Endothelial cell of umbilical vein (primary cell): ENCODE data around the gene ARID1B. TPM values are rescaled to one million over a fixed set of nuclear protein-coding genes. Genes with fewer than 3 reads are reported as not detected.

Source experiments
- BruUV-seq: library from RNA; stranded (reverse); fragments of 400-500 nt; replicated peaks from 2 replicates; lab custom pipeline; 2021; lab: Mats Ljungman, UMichigan
- CTCF ChIA-PET: fragments of 300-600, 350-600 bp; sonication (Branson Sonifier 250); formaldehyde crosslinking; loops from one replicate; lab custom pipeline; 2021; ENCODE audit warnings: antibody characterized with exemption, inconsistent platforms; lab: Charles Lee
- POLR2A ChIA-PET: fragments of 300-600, 350-600 bp; sonication (Branson Sonifier 250); formaldehyde crosslinking; loops from one replicate; lab custom pipeline; 2021; ENCODE audit warnings: antibody characterized with exemption, inconsistent platforms; lab: Charles Lee
- DNase-seq: peaks from one replicate; pipeline ENCODE4 v3.0.0-alpha.2; 2011; ENCODE audit warnings: low read depth, low spot score
- FAIRE-seq: peaks from 2 replicates; lab custom pipeline; 2011; peaks lifted over from hg19 to GRCh38; lab: Jason Lieb, UNC
- H2AFZ ChIP-seq: 2 replicates; pipeline ENCODE4 v1.6.0; 2012; ENCODE audit warnings: low read depth, low read length, control low read depth, inconsistent platforms
- H3K27ac ChIP-seq: 2 replicates; pipeline ENCODE4 v1.5.1; 2011; ENCODE audit warnings: low read depth, mild to moderate bottlenecking, control low read depth, low read length, moderate library complexity; ENCODE audit not compliant: insufficient read depth
- H3K27me3 ChIP-seq, 2 experiments: 2 replicates each; pipeline versions ENCODE4 v1.6.0 to v1.6.1; 2011; ENCODE audit warnings: low read length in 2 of 2, mixed read lengths in 1 of 2; ENCODE audit not compliant: control insufficient read depth in 2 of 2, insufficient read depth in 2 of 2
- H3K36me3 ChIP-seq, 2 experiments: 2 replicates in 1 of 2; 3 replicates in 1 of 2; pipeline ENCODE4 v1.5.1; 2011; ENCODE audit warnings: low read length in 2 of 2, mild to moderate bottlenecking in 1 of 2, moderate library complexity in 1 of 2; ENCODE audit not compliant: control insufficient read depth in 2 of 2, insufficient read depth in 2 of 2; ENCODE audit errors: extremely low read depth in 1 of 2
- H3K4me1 ChIP-seq: 3 replicates; pipeline ENCODE4 v1.5.1; 2011; ENCODE audit warnings: mild to moderate bottlenecking, low read length; ENCODE audit not compliant: control insufficient read depth, insufficient read depth; ENCODE audit errors: extremely low read depth
- H3K4me2 ChIP-seq: 2 replicates; pipeline ENCODE4 v1.6.1; 2011; ENCODE audit warnings: low read length, control low read depth, mixed read lengths; ENCODE audit not compliant: insufficient read depth
- H3K4me3 ChIP-seq, 3 experiments: fragments of 200-600 bp in 1 of 3; sonication (generic), shearing (Covaris generic) in 1 of 3; replicated peaks in 1 of 3; 2 replicates each; pipeline ENCODE4 v1.5.1; 2011 to 2016; ENCODE audit warnings: control low read depth in 3 of 3, low read length in 3 of 3, mild to moderate bottlenecking in 2 of 3, inconsistent platforms in 1 of 3, low read depth in 1 of 3, moderate library complexity in 1 of 3; ENCODE audit not compliant: insufficient read depth in 1 of 3
- H3K79me2 ChIP-seq: 2 replicates; pipeline ENCODE4 v1.6.0; 2012; ENCODE audit warnings: low read length, inconsistent platforms; ENCODE audit not compliant: control insufficient read depth, insufficient read depth
- H3K9ac ChIP-seq: replicated peaks from 2 replicates; pipeline ENCODE3; 2011; ENCODE audit warnings: low read length, control low read depth; ENCODE audit not compliant: insufficient read depth; ENCODE audit errors: extremely low read depth
- H3K9me1 ChIP-seq: replicated peaks from 3 replicates; pipeline ENCODE4 v1.6.0; 2011; ENCODE audit warnings: mild to moderate bottlenecking, low read length; ENCODE audit not compliant: control insufficient read depth, insufficient read depth; ENCODE audit errors: extremely low read depth
- H3K9me3 ChIP-seq: replicated peaks from 2 replicates; pipeline ENCODE4 v1.5.1; 2012; ENCODE audit warnings: low read length, inconsistent platforms; ENCODE audit not compliant: control insufficient read depth, insufficient read depth
- H4K20me1 ChIP-seq: replicated peaks from 2 replicates; pipeline ENCODE3; 2011; ENCODE audit warnings: mild to moderate bottlenecking, low read length; ENCODE audit not compliant: control insufficient read depth, insufficient read depth; ENCODE audit errors: extremely low read depth
- EZH2 ChIP-seq: IDR thresholded peaks from 2 replicates; pipeline ENCODE4 v1.6.1; 2012; ENCODE audit warnings: borderline replicate concordance, low read depth, mild to moderate bottlenecking, moderate library complexity, low read length, inconsistent platforms; ENCODE audit not compliant: severe bottlenecking
- FOS ChIP-seq: IDR thresholded peaks from 2 replicates; pipeline ENCODE4 v1.6.1; 2011; ENCODE audit warnings: mild to moderate bottlenecking, low read length, moderate library complexity, borderline replicate concordance; ENCODE audit not compliant: insufficient read depth
- GATA2 ChIP-seq: IDR thresholded peaks from 2 replicates; pipeline ENCODE4 v1.7.0; 2011; ENCODE audit warnings: low read depth, mild to moderate bottlenecking, moderate library complexity, mixed read lengths, low read length; ENCODE audit not compliant: insufficient read length, insufficient read depth
- JUN ChIP-seq: IDR thresholded peaks from 2 replicates; pipeline ENCODE4 v1.6.1; 2011; ENCODE audit warnings: borderline replicate concordance, low read depth; ENCODE audit not compliant: insufficient read length, insufficient read depth
- MYC ChIP-seq: IDR thresholded peaks from one replicate; pipeline ENCODE4 v1.6.1; 2011; ENCODE audit warnings: mild to moderate bottlenecking, low read depth, low read length
- POLR2A ChIP-seq: IDR thresholded peaks from 2 replicates; pipeline ENCODE4 v1.6.1; 2012; ENCODE audit warnings: low read depth, mild to moderate bottlenecking, control low read depth, low read length
- POLR2AphosphoS5 ChIP-seq: IDR thresholded peaks from 2 replicates; pipeline ENCODE4 v1.6.1; 2012; ENCODE audit warnings: low read depth, mild to moderate bottlenecking, control low read depth, low read length, moderate library complexity; ENCODE audit not compliant: insufficient read depth
- dilution Hi-C: fragments of 300-500 bp; cut with MboI; formaldehyde crosslinking; loops from one replicate; pipeline ENCODE4 v1.15.0; 2019; ENCODE audit warnings: low sequenced_read_pairs; ENCODE audit not compliant: extremely low pct_ligation_motif_present
- intact Hi-C: fragments of 100-400 bp; cut with micrococcal nuclease; formaldehyde crosslinking; loops from one replicate; pipeline ENCODE4 v1.10.0; 2022
- polyA plus RNA-seq, 4 experiments: library from polyadenylated mRNA; depleted of rRNA in 3 of 4; stranded (reverse) in 3 of 4; unstranded in 1 of 4; fragments of >200 nt; gene quantifications; 2 replicates each; pipeline versions ENCODE4 v1.2.1 to v1.2.3, GENCODE V29; 2011 to 2012; ENCODE audit warnings: missing spikeins in 1 of 4
- total RNA-seq: library from RNA; stranded (reverse); gene quantifications from 2 replicates; pipeline ENCODE4 v1.2.3, GENCODE V29; 2021
- TF ChIP-seq, protein P1 (sequence below): IDR thresholded peaks from 2 replicates; pipeline ENCODE4 v1.6.1; 2011; ENCODE audit not compliant: insufficient read depth, insufficient read length
- TF ChIP-seq, protein P2 (sequence below), 2 donors: IDR thresholded peaks; 1 replicate in 1 of 2; 2 replicates in 1 of 2; pipeline ENCODE4 v1.5.1; 2011; ENCODE audit warnings: low read length in 2 of 2, mild to moderate bottlenecking in 2 of 2, moderate library complexity in 2 of 2, control low read depth in 1 of 2, inconsistent platforms in 1 of 2, low read depth in 1 of 2; ENCODE audit not compliant: insufficient read depth in 1 of 2; ENCODE audit errors: extremely low read depth in 1 of 2

ARID1B gene
- total and polyA plus RNA-seq, 2 donors (not counting 3 experiments of a cell fraction or from before 2014, with no cell fraction given): 21.8 to 89.5 TPM

DNA sequence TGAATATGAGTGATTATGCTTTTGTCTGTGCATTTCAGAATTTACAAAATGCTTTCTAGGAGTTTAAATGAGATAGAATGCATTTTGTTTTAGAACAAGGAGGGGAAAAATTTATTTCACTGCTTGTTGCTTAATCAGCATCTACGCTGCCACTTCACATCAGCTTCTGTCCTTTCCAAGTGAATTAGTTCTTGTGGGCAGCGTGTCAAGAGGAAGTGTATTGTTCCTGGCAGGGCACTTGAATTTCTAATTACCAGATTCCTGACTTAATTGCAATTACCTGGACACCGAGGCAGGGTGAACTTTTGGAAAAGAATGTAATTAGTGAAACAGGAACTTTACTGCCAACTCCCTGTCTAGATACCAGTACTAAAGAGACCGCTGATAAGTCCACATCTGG is 282.6 kb downstream of the ARID1B start:
- peak overlapping the region; percentile 13 for H2AFZ ChIP-seq
- no peaks in the 10 kb centered on the region for H3K36me3 ChIP-seq
- TF ChIP-seq GATA2 (no peak), FOS (no peak), MYC (no peak), POLR2A (no peak), POLR2AphosphoS5 (no peak), EZH2 (no peak), JUN (no peak)
- TF ChIP-seq, protein P1, sequence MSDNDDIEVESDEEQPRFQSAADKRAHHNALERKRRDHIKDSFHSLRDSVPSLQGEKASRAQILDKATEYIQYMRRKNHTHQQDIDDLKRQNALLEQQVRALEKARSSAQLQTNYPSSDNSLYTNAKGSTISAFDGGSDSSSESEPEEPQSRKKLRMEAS: no peak
- TF ChIP-seq, protein P2, sequence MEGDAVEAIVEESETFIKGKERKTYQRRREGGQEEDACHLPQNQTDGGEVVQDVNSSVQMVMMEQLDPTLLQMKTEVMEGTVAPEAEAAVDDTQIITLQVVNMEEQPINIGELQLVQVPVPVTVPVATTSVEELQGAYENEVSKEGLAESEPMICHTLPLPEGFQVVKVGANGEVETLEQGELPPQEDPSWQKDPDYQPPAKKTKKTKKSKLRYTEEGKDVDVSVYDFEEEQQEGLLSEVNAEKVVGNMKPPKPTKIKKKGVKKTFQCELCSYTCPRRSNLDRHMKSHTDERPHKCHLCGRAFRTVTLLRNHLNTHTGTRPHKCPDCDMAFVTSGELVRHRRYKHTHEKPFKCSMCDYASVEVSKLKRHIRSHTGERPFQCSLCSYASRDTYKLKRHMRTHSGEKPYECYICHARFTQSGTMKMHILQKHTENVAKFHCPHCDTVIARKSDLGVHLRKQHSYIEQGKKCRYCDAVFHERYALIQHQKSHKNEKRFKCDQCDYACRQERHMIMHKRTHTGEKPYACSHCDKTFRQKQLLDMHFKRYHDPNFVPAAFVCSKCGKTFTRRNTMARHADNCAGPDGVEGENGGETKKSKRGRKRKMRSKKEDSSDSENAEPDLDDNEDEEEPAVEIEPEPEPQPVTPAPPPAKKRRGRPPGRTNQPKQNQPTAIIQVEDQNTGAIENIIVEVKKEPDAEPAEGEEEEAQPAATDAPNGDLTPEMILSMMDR (IDR thresholded peaks at IDR 0.05; ENCODE audit: extremely low read depth in 1 of 2, insufficient read depth in 1 of 2, low read depth in 1 of 2, low read length in 2 of 2): no peak
- H3K4me2 ChIP-seq: peak overlapping the region; percentile 52
- no peak overlapping the region for H3K4me3 ChIP-seq
- no peaks in the 10 kb centered on the region for H3K9me1 ChIP-seq
- peaks cover 12% of the 10 kb centered on the region for H3K4me1 ChIP-seq
- ChIA-PET CTCF (interaction anchor here (1.2 to 1.6 kb wide), 2 partner anchors 14 to 25 kb away, joined by 4 to 15 read pairs; no protein-coding TSS in a partner anchor), POLR2A (no interaction called here)
- intact Hi-C loops (no loop called here), dilution Hi-C loops (no loop called here)
- FAIRE-seq (peak; percentile 87), DNase-seq (peak; percentile 56)
- no peaks in the 10 kb centered on the region for H4K20me1 ChIP-seq
- no peaks in the 10 kb centered on the region for H3K27me3 ChIP-seq
- H3K27ac ChIP-seq: no peak overlapping the region
- H3K9me3 ChIP-seq: no peaks in the 10 kb centered on the region
- no TSS peak for BruUV-seq
- no peak overlapping the region for H3K9ac ChIP-seq
- H3K79me2 ChIP-seq: no peaks in the 10 kb centered on the region
